Ramos (cell line): ENCODE measurements around the gene FXYD7.
"Not testable (repeated sequence)": the region's sequence is repeated elsewhere in the genome, so short reads cannot be mapped to it uniquely, and the experiment has no call there.

Experiments
- in situ Hi-C: fragments of 300-500 bp; cut with MboI; formaldehyde crosslinking; loops from one replicate; pipeline ENCODE4 v1.14.3; 2022; ENCODE audit warnings: low sequenced_read_pairs; ENCODE audit not compliant: unreplicated experiment

The FXYD7 gene

GRCh38 chr19:35143231-35143715 is at the start of gene FXYD7:
Gene FXYD7 (plus strand): TSS chr19:35143255. CDS start chr19:35143334, 79 bp downstream.
- in situ Hi-C loops = no loop called here

DNA sequence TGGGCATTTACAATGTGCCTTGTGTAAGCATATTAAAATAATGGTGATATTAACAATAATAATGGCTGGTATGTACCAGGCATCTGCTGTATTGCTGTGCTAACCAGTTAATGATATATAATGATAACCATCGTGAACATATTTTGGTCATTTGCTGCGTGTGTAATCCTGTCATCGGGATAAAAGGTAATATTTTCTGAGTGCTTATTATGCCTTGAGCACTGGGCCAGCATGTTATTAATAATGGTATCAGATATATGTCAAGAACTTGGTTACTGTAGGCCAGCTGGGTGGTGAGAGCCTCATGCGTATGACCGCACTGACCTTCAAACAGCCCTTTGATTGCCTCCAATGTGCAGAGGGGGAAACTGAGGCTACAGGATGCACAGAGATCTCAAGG is 49.6 kb upstream of the FXYD7 start:
- in situ Hi-C loops = no loop called here

- in situ Hi-C loops = no loop called here
Measured at GRCh38 chr19:35093941-35094647, 49.0 kb upstream of the FXYD7 start.

- in situ Hi-C loops = no loop called here
Measured at GRCh38 chr19:35094656-35095055, 48.4 kb upstream of the FXYD7 start.

- in situ Hi-C loops = no loop called here
Measured at GRCh38 chr19:35095667-35096368, 47.2 kb upstream of the FXYD7 start.

DNA sequence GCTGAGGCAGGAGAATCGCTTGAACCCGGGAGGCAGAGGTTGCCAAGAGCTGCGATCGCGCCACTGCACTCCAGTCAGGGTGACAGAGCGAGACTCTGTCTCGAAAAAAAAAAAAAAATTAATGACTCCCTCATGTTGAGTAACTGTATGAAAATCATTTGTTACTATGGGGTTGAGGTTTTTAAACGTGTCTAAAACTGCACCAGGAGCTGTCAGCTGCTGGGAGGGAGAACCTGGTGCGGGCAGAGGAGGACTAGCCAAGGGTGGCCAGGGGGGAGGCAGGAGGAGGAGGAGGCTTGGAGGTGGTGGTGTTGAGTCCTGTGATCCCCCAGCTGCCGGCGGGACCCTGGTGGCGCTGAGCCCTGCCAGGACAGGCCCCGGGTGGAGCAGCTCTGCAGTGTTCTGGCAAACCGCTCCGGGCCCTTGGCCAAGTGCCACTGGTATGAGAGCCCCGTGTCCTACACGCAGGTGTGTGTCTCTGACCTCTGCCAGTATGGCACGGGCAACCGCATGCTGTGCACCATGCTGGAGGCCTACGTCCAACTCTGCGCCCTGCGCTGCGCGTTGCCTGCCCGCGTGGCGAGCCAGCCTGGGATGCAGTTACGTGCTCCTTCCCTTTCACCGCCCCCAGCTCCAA is 44.5 kb upstream of the FXYD7 start:
- in situ Hi-C loops = no loop called here

- in situ Hi-C loops = no loop called here
Measured at GRCh38 chr19:35099155-35099896, 43.7 kb upstream of the FXYD7 start.

- in situ Hi-C loops = no loop called here
Measured at GRCh38 chr19:35099897-35100275, 43.2 kb upstream of the FXYD7 start.

GRCh38 chr19:35100588-35101533 is 42.2 kb upstream of the FXYD7 start:
- in situ Hi-C loops = no loop called here

DNA sequence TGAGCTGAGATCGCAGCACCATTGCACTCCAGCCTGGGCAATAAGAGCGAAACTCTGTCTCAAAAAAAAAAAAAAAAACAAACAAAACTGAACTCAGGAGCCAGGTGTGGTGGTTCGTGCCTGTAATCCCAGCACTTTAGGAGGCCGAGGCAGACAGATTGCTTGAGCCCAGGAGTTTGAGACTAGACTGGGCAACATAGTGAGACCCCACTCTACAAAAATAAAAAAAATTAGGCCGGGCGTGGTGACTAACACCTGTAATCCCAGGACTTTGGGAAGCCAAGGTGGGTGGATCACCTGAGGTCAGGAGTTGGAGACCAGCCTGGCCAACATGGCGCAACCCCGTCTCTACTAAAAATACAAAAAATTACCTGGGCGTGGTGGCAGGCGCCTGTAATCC is 41.1 kb upstream of the FXYD7 start:
- in situ Hi-C loops = not testable (repeated sequence)

- in situ Hi-C loops = not testable (repeated sequence)
Measured at GRCh38 chr19:35103614-35104013, 39.4 kb upstream of the FXYD7 start.

GRCh38 chr19:35104361-35104760 is 38.7 kb upstream of the FXYD7 start:
- in situ Hi-C loops = no loop called here

DNA sequence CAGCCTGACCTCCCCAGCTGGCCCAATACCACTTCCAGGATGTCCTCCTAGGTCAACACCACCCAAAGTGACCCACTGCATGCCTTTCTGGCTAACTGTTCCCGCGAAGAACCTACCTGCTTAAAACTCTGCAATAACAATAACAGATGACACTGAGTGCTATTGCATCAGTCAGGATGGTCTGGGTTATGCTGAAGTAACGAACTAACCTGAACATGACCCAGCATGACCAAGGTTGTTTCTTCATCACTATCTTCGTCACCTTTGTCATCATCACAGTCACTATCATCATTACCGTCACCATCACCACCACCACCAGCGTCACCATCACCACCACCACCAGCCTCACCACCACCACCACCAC is 38.0 kb upstream of the FXYD7 start:
- in situ Hi-C loops = no loop called here

- in situ Hi-C loops = no loop called here
Measured at GRCh38 chr19:35105411-35106290, 37.4 kb upstream of the FXYD7 start.

DNA sequence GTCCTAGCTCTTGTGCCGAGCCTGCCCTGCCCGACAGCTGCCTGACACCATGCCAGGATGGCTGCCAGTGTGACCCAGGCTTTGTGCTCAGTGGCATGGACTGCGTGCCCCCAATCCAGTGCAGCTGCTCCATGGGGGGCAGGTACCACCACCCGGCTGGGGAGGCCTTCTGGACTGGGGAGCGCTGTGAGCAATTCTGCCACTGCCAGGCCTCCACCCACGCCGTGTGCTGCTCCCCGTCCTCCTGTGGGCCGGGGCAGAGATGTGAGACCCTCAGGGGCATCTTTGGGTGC is 36.8 kb upstream of the FXYD7 start:
- in situ Hi-C loops = no loop called here

GRCh38 chr19:35106898-35107541 is 36.0 kb upstream of the FXYD7 start:
- in situ Hi-C loops = no loop called here

DNA sequence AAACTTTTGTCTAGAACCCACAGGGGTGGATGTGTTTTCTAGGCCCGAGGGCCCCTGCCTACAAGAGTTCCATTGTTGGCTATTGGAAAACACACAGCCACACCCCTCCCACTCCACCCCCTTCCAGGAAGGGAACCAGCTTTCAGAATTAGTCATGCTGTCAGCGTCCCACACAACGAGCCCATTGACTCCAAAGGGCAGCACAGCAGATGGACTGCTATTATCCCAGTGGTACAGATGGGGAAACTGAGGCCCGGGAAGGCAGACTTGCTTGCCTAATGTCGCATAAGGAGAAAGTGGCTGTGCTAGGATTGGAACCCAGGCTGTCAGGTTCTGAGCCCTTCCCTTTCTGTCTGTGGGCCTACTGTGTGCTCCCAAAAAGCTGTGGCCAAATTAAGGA is 35.5 kb upstream of the FXYD7 start:
- in situ Hi-C loops = no loop called here

GRCh38 chr19:35108730-35109129 is 34.3 kb upstream of the FXYD7 start:
- in situ Hi-C loops = no loop called here
